ENCODE measurements around the gene SLC2A6.

SLC2A6 gene

DNA sequence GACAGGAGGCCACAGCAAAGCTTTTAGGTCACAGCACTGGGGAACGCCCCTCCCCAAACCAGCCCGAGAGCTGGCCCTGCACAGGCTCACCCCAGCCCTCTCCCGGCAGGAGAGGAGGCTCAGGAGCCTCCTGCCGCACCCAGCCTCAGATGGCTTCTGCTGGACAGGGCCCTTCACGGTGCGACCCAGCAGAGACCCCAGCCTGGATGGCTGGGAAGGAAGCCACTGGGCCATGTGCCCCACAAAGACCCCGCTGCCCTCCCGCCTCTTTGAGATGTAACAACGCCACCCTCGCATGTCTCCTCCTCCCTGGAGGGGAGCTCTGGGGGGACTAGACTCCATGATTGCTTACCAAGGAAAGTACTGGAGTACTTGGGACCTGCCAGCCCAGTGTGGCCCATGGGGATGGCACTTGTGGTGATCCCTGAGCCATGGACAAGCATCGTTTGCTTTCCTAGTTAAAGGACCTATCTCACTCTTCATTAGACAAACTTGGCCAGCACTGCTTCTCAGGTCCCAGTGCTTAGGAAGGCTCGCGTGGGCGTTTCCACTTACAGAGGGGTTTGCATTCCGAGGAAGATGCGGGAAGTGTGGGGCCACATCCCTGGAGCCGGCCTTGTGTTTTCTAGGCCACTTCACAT lies 36.8 kb upstream of the SLC2A6 start:
- DNase-seq: no peak

DNA sequence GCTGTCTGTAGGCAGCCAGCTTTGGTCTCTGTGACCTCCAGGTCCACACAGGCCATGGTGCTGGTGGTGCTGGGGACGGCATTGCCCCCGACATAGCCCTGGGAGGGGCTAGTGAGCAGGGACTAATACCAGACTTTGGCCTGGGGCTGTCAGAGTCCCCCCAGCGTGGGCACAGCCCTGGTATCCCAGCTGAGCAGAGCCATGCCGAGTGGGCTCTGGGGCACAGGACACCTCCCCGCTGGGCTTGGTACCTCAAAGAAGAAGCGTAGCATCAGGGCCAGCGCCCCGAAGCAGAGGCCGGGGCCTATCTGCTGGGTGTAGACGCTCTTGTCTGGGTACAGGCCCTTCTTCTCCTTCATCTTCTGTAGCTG lies 36.3 kb upstream of the SLC2A6 start:
- DNase-seq: no peak

DNA sequence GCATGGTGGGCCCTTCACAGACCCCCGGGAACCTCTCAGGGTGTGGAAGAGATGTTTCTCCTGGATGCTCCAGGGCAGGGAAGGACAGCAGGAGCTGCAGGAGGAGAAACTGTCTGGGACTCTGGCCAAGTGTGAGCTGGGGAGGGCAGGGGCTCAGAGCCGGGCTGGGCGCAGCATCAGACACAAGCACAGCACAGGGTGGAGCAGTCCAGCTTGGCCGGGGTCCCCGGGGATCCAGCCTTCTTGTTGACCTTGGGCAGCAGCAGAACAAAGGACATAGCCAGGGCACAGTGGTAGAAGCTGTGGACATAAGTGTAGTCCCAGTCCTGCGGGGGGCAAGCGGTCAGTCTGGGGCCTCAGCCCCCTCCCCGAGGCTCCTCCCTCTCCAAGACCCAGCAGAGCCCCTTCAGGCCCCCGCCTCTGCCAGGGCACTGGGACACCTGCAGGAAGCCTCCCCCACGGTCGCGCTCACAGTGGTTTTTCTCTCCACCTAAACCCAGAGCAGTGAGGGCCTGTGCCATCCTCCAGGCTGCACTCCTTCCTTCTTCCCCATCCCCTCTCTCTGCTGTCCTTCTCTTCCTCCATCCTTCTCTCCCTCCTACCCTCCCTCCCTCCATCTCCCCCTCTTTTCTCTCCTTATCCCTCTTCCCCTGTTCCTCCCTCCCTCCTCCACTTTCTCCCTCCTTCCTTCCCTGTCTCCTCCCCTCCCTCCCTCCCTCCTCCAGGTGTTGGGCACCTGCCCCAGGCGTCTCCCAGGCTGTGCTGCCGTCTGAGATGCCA lies 35.8 kb upstream of the SLC2A6 start:
- no peak for DNase-seq

DNA sequence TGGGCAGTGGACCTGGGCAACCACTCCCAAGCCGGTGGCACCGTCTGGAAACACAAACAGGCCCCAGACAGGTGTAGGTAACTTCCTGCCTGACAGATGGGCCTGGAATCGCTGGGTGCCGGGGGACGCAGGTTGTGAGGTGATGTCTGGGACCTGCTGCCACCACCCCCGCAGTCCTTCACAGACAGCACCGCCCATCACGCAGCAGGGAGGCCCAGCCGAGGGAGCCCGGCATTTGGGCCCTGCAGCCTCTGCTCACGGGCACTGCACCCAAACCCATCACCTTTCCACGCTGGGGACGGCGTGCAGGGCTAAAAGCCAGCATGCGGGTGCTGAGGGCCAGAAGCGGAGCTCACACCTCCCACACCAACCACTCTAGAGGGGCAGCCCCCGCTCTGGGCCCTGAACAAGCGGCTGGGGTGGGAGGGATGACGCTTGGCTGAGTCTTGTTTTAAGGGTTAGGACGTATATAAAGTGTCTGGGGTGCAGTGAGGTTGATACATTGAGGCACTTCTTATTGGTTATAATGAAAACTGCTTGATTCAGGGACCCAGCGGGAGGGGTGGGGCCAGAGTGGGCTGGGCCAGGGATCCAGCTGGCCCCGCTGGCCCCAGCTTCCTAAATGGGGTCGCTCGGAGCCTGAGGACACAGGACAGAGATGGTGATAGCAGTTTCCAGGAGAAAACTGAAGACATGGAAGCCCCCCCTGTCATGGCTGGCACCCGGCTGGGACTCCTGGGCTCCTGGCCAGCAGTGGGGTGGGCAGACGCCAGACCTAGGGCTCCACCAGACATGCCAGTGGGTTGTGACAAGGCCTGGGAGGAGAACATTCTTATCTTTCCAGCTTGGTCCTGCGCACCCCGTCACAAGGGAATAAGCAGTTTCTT lies 34.6 kb upstream of the SLC2A6 start:
- DNase-seq: no peak

DNA sequence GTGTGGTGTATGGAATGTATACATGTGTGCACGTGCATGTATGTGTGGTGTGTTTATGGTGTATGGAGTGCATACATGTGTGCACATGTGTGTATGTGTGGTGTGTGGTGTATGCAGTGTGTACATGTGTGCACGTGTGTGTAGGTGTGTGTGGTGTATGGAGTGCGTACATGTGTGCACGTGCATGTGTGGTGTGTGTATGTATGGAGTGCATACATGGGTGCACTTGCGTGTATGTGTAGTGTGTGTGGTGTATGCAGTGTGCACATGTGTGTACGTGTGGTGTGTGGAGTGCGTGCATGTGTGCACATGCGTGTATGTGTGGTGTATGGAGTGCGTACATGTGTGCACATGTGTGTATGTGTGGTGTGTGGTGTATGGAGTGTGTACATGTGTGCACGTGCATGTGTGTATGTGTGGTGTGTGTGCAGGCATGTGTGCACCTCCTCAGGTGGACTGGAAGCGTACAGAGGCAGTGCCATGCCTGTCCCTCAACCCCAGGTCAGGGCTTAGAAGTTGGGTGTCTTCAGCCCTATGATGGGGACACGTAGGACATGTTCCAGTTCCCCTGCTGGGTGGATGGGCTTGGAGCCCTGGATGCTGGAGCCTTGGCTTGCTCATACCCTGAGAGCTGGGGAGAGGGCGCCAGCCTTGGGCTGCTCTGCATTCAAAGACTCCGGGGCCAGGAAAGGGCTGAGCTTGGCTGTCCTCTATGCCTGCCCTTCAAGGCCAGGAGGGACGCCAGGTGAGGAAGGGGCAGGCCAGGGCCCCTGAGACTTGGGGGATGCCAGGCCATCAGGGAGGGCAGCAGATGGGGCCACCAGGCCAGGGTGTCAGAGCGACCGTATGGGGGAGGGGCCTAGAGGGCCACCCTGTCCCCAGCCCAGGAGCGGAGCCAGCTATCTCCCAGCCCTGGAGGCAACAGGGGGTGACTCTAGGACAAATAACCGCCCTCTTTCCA lies 33.6 kb upstream of the SLC2A6 start:
- no peak for DNase-seq

DNA sequence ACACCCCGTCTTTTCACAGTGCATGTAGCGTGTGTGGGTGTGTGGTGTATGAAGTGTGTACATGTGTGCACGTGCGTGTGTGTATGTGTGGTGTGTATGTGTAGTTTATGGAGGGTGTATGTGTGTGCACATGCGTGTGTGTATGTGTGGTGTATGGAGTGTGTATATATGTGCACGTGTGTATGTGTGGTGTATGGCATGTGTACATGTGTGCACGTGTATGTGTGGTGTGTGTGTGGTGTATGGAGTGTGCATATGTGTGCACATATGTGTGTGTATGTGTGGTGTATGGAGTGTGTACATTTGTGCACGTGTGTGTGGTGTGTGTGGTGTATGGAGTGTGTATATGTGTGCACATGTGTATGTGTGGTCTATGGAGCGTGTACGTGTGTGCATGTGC lies 32.7 kb upstream of the SLC2A6 start:
- DNase-seq: no peak

DNA sequence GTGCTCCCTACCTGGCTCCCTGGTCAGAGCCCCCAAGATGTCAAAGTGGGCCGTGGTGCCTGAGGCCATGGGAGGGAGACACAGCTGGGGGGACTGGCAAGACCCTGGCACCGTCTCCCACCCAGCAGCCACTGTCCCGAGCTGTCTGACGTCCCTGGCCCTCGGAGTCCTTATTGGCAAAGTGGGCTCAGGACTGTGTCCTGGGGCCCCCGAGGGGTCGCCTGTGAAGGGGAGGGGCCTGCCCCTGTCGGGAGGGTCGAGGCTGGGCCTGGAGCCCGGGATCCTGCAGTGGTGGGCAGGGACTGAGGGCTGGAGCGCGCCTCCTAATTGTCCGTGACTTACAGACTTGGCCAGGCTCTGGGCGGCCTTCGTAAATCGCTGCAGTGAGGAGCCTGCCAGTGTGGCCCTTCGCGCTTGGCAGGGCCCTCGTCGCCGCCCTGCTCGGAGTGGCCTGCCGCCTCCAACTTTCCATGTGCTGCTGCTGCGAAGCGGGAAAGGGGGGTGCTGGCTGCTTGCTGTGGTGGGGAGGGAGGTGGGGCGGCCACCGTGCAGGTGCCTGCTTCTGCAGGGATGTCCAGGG lies 32.1 kb upstream of the SLC2A6 start:
- DNase-seq: no peak

DNA sequence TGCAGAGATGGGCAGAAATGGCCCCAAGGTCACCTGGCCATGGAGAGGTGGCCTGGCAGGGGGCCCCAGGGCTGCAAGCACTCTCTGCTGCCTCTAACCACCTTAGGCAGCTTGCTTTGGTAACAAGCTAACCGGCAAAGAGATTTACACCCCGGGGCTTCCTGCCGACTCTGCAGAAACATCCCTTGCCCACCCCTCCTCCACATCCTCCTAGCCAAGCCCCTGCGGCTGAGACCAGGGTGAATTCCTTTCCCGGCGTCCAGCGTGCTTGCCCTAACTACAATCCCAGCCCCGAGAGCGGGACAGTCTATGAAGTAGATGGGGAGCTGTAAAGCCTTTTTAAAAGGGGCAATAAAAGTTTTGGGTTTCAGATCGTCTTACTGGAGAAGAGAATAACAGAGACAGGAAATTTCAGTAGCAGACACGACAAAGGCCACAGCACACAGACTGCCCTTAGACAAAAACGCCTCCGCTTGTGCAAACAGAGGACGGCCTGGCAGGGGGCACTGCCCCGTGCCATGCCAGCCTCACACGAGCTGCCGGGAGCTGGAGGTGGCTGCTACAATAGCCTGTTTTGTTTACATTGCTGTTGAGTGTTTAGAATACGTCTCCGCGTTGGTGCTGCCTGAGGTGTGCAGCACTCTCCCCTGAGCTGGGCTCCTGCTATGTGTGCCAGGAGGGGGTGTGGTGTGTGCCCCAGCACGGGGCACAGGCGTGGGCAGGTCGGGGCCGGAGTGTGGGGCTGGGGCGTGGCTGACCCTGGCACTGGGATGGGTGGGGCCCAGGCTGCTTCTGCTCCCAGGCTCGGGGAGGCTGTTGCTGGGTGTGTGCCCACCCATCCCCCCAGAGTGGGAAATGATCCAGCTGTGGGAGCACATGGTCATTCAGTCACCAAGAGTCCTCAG lies 30.5 kb upstream of the SLC2A6 start:
- peak; percentile 66 for DNase-seq

DNA sequence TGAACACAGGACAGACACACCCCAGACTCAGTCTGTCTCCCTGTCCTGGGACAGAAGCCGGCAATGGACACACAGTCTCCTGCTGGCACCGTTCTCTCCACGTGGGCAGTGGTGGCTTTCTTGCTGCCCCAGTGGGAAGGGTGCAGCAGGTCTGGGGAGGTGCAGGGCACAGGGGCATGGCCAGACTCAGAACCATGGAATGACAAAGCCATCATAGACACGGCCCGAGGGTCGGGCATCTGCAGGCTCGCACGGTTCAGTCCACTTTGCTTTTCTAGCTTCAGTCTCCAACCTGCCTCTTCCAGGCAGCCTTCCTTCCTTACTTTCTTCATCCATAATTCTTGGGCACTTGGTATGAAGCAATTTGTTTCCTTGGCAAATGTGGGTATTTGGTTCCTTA lies 29.1 kb upstream of the SLC2A6 start:
- DNase-seq: no peak

DNA sequence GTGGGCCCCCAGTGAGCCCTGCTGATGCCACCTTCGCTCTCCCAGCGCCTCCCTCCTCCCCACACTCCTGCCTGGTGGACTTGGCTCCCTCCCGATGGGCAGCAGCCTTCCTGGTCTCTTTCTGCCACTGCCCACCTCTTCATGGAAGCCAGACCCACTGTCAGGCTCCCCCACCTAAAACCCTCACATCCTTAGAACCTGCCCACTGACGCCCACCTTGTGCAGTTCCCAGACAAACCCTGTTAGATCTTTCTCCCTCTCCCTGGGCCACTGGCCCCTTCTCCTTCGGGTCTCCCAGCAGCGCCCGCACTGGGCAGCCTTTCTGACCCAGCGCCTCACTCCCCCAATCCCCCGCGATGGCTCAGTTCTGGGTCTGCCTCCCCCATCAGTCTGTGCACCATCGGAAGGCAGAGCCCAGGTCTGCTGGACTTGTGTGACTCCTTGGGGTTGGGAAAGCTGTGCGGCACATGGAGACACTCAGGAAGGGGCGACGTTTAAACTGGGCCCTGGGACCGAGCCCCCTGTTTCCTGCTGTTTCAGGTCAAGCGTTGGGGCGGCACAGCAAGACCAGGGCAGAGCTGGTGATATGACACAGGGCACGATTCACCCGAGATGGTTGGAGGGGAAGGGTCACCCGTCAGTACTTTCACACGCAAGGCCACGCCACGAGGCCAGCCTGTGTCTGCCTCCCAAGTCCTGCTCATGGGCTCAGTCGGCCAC lies 28.5 kb upstream of the SLC2A6 start:
- no peak for DNase-seq

DNA sequence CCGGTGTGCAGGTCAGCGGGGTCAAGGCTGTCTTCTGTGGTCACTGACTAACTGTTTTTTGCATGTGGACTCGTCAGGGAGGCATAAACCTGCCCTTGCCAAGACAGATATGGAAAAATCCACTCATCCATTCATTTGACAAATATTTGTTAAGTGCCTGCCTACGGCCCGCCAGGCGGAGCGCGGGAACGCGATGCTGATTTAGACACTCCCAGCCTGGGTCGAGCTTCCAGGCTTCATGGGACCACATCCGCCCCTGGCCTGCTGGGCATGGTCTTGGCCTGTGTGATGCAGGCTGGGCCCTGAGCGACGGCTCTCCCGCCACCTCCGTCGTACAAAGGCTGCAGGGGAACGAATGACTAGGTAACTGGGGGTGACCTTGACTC lies 27.7 kb upstream of the SLC2A6 start:
- DNase-seq: no peak

DNA sequence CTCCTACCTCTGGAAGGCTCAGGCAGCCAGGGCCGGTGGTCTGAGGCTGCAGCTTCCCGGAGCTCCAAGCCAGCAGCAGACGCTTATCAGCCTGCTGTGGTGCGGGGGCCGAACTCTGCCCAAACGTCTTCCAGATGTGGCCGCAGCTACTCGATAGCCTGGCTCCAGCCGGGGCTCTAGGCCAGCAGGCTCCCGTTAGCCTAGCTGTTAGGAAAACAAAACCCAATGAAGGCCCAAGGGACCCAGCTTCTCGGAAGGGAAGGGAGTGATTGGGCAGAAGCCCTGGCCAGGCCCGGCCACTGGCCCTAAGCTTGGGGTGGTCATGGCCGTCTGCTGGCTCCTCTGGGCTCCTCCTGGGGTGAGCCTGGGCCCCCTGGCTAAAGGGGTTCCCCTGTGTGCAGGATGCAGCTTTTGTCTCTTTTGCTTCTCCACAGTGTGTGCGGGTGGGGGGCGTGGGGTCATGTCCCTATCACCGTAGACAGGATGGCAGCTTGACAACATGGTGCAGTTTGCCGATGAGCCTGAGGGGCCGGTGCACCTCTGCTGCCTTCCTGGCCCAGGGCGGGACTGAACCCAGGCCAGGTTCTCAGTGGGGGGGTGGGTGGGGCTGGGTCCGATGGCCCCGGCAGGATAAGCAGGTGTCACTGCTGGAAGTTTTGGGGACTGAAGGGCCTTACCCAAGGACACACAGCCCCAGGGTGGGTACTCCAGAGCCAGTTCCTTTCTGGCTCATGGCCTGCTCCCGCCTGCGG lies 27.2 kb upstream of the SLC2A6 start:
- DNase-seq: no peak

DNA sequence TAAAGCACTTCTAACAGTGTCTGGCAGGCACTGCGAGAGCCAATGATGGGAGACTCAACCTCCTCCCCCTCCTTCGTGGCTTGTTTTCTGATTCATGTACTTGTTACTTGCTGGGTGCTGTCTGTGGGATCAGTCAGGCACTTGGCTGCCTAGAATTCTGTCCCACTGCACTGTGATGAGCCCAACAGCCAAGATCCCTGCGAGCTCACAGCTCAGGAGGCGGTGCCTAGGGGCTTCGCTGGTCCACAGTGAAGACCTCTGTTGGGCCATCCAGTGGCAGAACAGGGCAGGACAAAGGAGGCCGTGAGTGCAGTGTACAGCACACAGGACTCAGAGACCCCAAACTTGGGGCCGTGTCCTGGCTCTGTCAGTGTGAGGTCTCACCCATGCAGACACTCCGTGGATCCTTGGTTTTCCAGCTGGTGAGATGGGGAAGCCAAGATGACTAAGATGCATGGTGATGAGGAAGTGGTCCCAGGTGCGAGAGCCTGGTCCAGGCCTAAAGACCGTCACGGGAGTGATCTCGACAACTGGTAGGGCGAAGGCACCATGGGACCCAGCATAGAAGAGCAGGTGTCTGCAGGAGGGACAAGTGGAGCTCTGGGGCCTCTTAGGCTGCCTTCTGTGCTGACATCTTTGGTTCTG lies 26.4 kb upstream of the SLC2A6 start:
- no peak for DNase-seq

DNA sequence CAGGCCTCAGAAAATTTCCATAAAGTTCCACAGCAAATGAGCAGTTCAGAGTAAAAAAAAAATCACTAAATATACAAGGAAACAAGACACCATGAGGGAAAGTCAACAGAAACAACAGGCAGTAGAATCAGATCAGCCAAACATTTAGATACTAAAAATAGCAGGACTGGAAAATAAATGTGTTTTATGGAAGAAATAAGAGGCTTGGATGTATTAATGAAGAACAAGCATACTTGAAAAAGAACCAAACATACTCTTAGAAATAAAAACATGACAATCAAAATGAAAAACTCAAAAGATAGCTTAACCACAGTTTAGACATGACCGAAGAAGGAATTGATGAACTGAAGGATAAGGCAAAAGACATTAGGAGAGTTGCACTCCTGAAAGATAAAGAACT lies 23.2 kb upstream of the SLC2A6 start:
- DNase-seq: no peak

DNA sequence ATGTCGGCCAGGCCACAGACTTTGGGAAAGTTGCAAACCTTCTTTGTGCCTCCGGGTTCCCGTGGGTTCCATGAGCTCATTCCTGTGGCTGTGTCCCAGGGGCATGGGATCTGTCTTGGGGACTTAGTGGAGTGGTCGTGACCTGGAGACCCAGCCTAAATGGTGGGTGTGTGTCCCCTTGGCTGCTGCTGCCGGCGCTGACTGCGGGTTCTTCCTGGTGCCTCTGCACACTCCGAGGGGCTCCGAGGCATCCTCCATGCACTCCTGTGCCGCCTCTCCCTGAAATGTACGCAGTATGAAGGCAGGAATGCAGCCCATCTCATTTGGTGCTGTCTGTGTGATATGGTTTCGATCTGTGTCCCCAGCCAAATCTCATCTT lies 21.0 kb upstream of the SLC2A6 start:
- no peak for DNase-seq

DNA sequence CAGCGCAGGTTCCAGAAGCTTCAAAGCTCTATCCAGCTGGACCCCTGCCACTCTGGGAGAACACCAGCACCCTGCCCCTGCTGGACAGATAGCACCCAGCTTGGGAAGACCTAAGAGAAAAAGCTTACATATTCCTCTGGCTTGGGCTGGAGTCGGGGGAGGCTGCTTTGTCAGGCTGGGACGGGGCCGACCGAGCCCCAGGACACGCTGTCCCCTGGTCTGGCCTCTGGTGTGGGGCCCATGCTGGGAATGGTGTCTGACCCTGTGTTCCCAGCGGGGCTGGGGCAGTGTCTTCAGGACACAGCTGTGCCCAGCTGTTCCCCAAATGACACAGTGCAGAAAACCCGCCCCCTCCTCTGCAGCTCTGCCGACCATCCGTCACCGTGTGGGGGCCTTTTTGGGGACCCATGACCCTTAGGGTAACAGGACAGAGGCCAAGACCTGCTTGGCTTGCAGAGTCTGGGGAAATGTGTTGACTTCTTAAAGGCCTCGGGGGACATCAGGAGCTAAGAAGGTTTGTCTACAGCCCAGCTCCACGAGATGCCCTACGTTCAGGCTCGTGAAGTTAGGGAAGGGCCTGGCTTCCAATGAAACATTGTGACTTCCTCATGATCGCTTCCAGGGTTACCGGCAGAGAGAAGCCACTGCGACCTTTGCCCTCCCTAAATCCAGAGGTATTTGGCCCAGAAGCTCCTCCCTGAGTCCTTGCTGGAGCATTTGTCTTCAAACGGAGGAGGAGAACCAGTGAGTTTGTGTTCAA lies 20.4 kb upstream of the SLC2A6 start:
- no peak for DNase-seq

DNA sequence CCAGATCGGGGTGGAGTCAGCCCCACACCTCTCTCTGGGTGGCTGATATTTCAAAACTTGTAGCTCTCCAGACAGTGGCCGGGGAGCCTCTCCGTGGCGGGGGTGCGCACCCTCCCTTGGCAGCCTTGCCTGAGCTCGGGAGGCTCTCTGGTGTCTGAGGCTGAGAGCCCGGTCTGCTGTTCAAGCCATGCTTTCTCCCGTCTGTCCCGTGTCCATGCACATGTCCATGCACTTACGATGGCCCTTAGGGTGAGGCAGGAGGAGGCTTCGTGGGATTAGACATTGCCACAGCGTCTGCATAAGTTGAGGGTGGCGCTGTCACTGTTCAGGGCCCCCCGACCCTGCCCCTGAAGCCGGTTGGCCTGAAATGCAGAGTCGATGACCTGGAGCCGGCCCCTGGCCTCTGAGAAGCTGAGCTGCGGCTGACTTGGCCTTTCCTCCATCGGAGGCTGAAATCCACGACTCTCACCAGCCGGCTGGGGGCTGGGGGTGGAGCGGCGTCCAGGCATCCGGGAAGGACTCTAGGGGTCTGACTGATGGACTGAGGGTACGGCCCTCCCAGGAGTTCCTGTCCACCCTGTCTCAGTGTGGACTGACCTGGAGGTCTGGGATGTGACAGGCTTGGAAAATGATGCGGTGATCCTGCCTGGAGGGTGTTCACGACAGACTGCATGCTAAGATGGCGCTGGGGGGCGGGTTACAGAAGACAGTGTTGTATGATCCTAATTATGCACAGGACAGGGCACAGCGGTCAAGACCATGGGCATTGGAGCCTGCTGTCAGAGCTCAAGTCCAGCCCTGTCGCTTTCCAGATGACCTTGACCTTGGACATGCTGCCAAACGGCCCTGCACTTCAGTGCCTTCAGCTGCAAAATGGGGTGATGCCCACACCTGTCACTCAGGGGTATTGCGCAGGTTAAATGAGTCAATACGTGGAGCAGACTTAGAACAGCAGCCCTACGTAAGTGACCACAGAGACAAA lies 18.3 kb upstream of the SLC2A6 start:
- no peak for DNase-seq
